ENCODE measurements around the gene USP13.

USP13 gene

GRCh38 chr3:179796421-179796820 lies 143.6 kb downstream of the USP13 start:
- DNase-seq (ENCODE audit: low spot score) = no peak

GRCh38 chr3:179797192-179797591 lies 144.4 kb downstream of the USP13 start:
- no peak for DNase-seq (ENCODE audit: low spot score)

- no peak for DNase-seq (ENCODE audit: low spot score)
These were observed 148.4 kb downstream of the USP13 start for GRCh38 chr3:179801263-179801662.

- DNase-seq (ENCODE audit: low spot score) = no peak
These were observed 149.0 kb downstream of the USP13 start for GRCh38 chr3:179801856-179802255.

- no peak for DNase-seq (ENCODE audit: low spot score)
These were observed 153.3 kb downstream of the USP13 start for GRCh38 chr3:179806177-179806576.

GRCh38 chr3:179807588-179807987 lies 154.7 kb downstream of the USP13 start:
- no peak for DNase-seq (ENCODE audit: low spot score)

GRCh38 chr3:179809639-179810038 lies 156.8 kb downstream of the USP13 start:
- DNase-seq (ENCODE audit: low spot score) = no peak

GRCh38 chr3:179811321-179812095 lies 158.7 kb downstream of the USP13 start:
- no peak for DNase-seq (ENCODE audit: low spot score)

GRCh38 chr3:179812096-179812382 lies 159.2 kb downstream of the USP13 start:
- DNase-seq (ENCODE audit: low spot score) = no peak

- DNase-seq (ENCODE audit: low spot score) = no peak
These were observed 166.5 kb downstream of the USP13 start for GRCh38 chr3:179819379-179819778.

GRCh38 chr3:179822296-179822695 lies 169.5 kb downstream of the USP13 start:
- DNase-seq (ENCODE audit: low spot score) = no peak

- no peak for DNase-seq (ENCODE audit: low spot score)
These were observed 172.8 kb downstream of the USP13 start for GRCh38 chr3:179825527-179826246.

- no peak for DNase-seq (ENCODE audit: low spot score)
These were observed 173.4 kb downstream of the USP13 start for GRCh38 chr3:179826247-179826637.

GRCh38 chr3:179828738-179829137 lies 175.9 kb downstream of the USP13 start:
- no peak for DNase-seq (ENCODE audit: low spot score)

GRCh38 chr3:179829401-179829800 lies 176.6 kb downstream of the USP13 start:
- no peak for DNase-seq (ENCODE audit: low spot score)

- no peak for DNase-seq (ENCODE audit: low spot score)
These were observed 179.6 kb downstream of the USP13 start for GRCh38 chr3:179832333-179832854.

GRCh38 chr3:179833294-179833693 lies 180.5 kb downstream of the USP13 start:
- DNase-seq (ENCODE audit: low spot score) = no peak

GRCh38 chr3:179837374-179837773 lies 184.5 kb downstream of the USP13 start:
- no peak for DNase-seq (ENCODE audit: low spot score)

Data from CD4-positive, alpha-beta T cell treated with Interleukin-15 for 4 hours (primary cell).